ENCODE measurements around the gene PARS2. TPM values are rescaled to one million over a fixed set of nuclear protein-coding genes. Genes with fewer than 3 reads are reported as not detected.

The PARS2 gene
- total RNA-seq, 1 experiment from 2014 or later: 10.2 TPM

- Histone ChIP-seq H4K5ac (ENCODE audit: insufficient read length, low read depth, low read length) (no peak overlapping the region), H3K79me1 (ENCODE audit: insufficient read depth, low read depth, low read length, poor library complexity, severe bottlenecking) (no peaks in the 10 kb centered on the region), H3K79me2 (ENCODE audit: insufficient read depth, low read length) (no peaks in the 10 kb centered on the region), H4K20me1 (ENCODE audit: control insufficient read depth, insufficient read depth, insufficient read length) (peaks cover 3% of the 10 kb centered on the region), H2BK20ac (ENCODE audit: low read depth, low read length, poor library complexity, severe bottlenecking) (no peak overlapping the region), H2BK12ac (ENCODE audit: insufficient read length, low read depth, low read length) (no peak overlapping the region), H2AFZ (ENCODE audit: low read length) (no peak overlapping the region), H3K4ac (ENCODE audit: low read depth, low read length) (no peak overlapping the region), H2BK5ac (ENCODE audit: insufficient read length, low read length) (no peak overlapping the region), H2BK120ac (ENCODE audit: low read depth, low read length, poor library complexity, severe bottlenecking) (no peak overlapping the region), H3K23me2 (ENCODE audit: insufficient read length, low read depth, low read length, poor library complexity, severe bottlenecking) (peaks cover 3% of the 10 kb centered on the region), H3K9me3 (ENCODE audit: control insufficient read depth, low read depth, low read length) (no peaks in the 10 kb centered on the region), H4K8ac (replicated peaks; ENCODE audit: insufficient read length, low read depth, low read length) (no peak overlapping the region), H3K4me2 (ENCODE audit: insufficient read depth, insufficient read length, low read length) (no peak overlapping the region), H3T11ph (ENCODE audit: low read length) (no peak overlapping the region), H2BK15ac (ENCODE audit: low read depth, low read length) (no peak overlapping the region), H2AK5ac (ENCODE audit: insufficient read length, low read length) (no peak overlapping the region), H3K23ac (ENCODE audit: insufficient read length, low read depth, low read length) (no peak overlapping the region), H3K56ac (ENCODE audit: insufficient read length, low read depth, low read length) (no peak overlapping the region), H3K14ac (ENCODE audit: insufficient read depth, low read length) (no peak overlapping the region), H3K27me3 (ENCODE audit: insufficient read depth, low read length) (no peaks in the 10 kb centered on the region), H3K18ac (ENCODE audit: insufficient read length, low read depth, low read length) (no peak overlapping the region), H3K27ac (ENCODE audit: insufficient read length, low read depth, low read length) (no peak overlapping the region), H3K9ac (ENCODE audit: extremely low read depth, insufficient read length, low read length) (no peak overlapping the region), H4K91ac (ENCODE audit: insufficient read length, low read depth, low read length) (no peak overlapping the region), H3K4me1 (ENCODE audit: insufficient read depth, low read length) (no peaks in the 10 kb centered on the region)
- H3K4me1 Mint-ChIP-seq: peaks cover 19 to 20% of the 10 kb centered on the region in 2 experiments
- WGBS (ENCODE audit: extremely low coverage, insufficient read length, low lambda C conversion rate): no CpG with 5 or more reads among the region's 20 CpGs
- H3K36me3 Mint-ChIP-seq (ENCODE audit: insufficient read depth in 1 of 3, low read depth in 3 of 3): peaks cover 4 to 32% (median 20%) of the 10 kb centered on the region in 3 experiments; a peak in 4 of 7 replicates
- no peak overlapping the region for H3K4me3 Mint-ChIP-seq
- no peak overlapping the region; a peak in 1 of 7 replicates for H3K27ac Mint-ChIP-seq
- no peaks in the 10 kb centered on the region for H3K27me3 Mint-ChIP-seq (ENCODE audit: low read depth)
- no peak for DNase-seq
- TF ChIP-seq CTCF (conservative IDR thresholded peaks at IDR 0.05): no peak
- H3K9me3 Mint-ChIP-seq: no peaks in the 10 kb centered on the region
These were observed 5.5 kb downstream of the PARS2 start for GRCh38 chr1:54758678-54759348.
